K562 (cell line): ENCODE measurements around the gene SERF2. TPM values are rescaled to one million over a fixed set of nuclear protein-coding genes. Genes with fewer than 3 reads are reported as not detected.

Experiments
- C11orf30 ChIP-seq: fragments of 450-650 bp; IDR thresholded peaks from 2 replicates; pipeline ENCODE4 v1.6.1; 2016; ENCODE audit warnings: low read depth, mild to moderate bottlenecking
- CBFA2T3 ChIP-seq: fragments of 450-650 bp; IDR thresholded peaks from 2 replicates; pipeline ENCODE4 v1.6.1; 2017
- GABPB2 ChIP-seq: fragments of 250-450 bp; sonication (Bioruptor Pico); conservative IDR thresholded peaks from 2 replicates; pipeline ENCODE4 v1.5.1; 2021; ENCODE audit warnings: mild to moderate bottlenecking
- LEF1 ChIP-seq: fragments of 450-650 bp; IDR thresholded peaks from 2 replicates; pipeline ENCODE4 v1.6.1; 2016; ENCODE audit warnings: mild to moderate bottlenecking
- SMARCE1 ChIP-seq: fragments of 450-650 bp; IDR thresholded peaks from 2 replicates; pipeline ENCODE4 v1.7.1; 2016; ENCODE audit warnings: mild to moderate bottlenecking
- SP1 ChIP-seq: sonication (generic); formaldehyde crosslinking; IDR thresholded peaks from 2 replicates; pipeline ENCODE4 v1.8.1; 2022; ENCODE audit warnings: mild to moderate bottlenecking, missing genetic modification reagents
- TEAD4 ChIP-seq, 2 experiments: sonication (generic) in 1 of 2; formaldehyde crosslinking in 1 of 2; IDR thresholded peaks; 2 replicates each; pipeline versions ENCODE4 v1.6.1 to v1.8.0; 2012 to 2022; ENCODE audit warnings: borderline replicate concordance in 1 of 2, inconsistent platforms in 1 of 2, low read length in 1 of 2, mild to moderate bottlenecking in 1 of 2, missing genetic modification reagents in 1 of 2
- ZNF551 ChIP-seq: fragments of 250-450 bp; sonication (Bioruptor Pico); IDR thresholded peaks from 2 replicates; pipeline ENCODE4 v1.5.0; 2021; ENCODE audit warnings: mild to moderate bottlenecking, moderate library complexity
- ZNF668 ChIP-seq: fragments of 250-450 bp; sonication (Bioruptor Pico); IDR thresholded peaks from 2 replicates; pipeline ENCODE4 v1.8.0; 2022; ENCODE audit warnings: mild to moderate bottlenecking, inconsistent platforms
- polyA plus RNA-seq, 8 experiments: library from polyadenylated mRNA; depleted of rRNA in 4 of 8; stranded (reverse) in 5 of 8; unstranded in 3 of 8; fragments of >200 nt; fragmentation: Nextera tagmentation in 2 of 8; fragmentation: Illumina TruSeq in 1 of 8; extraction: Ambion mirVana in 2 of 8; extraction: Trizol in 1 of 8; gene quantifications; 2 replicates each; pipeline versions ENCODE4 v1.2.1 to v1.2.3, GENCODE V29; 2011 to 2014; ENCODE audit warnings: inconsistent platforms in 1 of 8, missing spikeins in 1 of 8
- total RNA-seq, 7 experiments: library from RNA; depleted of rRNA in 6 of 7; stranded (reverse); fragments of >200 nt in 6 of 7; fragmentation: Illumina TruSeq in 2 of 7; extraction: Trizol in 2 of 7; gene quantifications; 2 replicates each; pipeline versions ENCODE4 v1.2.1 to v1.2.3, GENCODE V29; 2011 to 2021; ENCODE audit warnings: low replicate concordance in 1 of 7
- TF ChIP-seq, protein P1 (sequence below): fragments of 450-650 bp; IDR thresholded peaks from 2 replicates; pipeline ENCODE4 v1.7.0; 2016; ENCODE audit warnings: borderline replicate concordance
- TF ChIP-seq, protein P2 (sequence below): fragments of 450-650 bp; IDR thresholded peaks from 2 replicates; pipeline ENCODE4 v1.6.1; 2016; ENCODE audit warnings: antibody characterized with exemption
- TF ChIP-seq, protein P3 (sequence below): sonication (generic); formaldehyde crosslinking; IDR thresholded peaks from 2 replicates; pipeline ENCODE4 v1.8.0; 2022; ENCODE audit warnings: mild to moderate bottlenecking, missing genetic modification reagents
- TF ChIP-seq, protein P4 (sequence below): sonication (generic); formaldehyde crosslinking; IDR thresholded peaks from 2 replicates; pipeline ENCODE4 v1.8.0; 2023; ENCODE audit warnings: missing genetic modification reagents, mild to moderate bottlenecking, borderline replicate concordance

SERF2 gene
- total and polyA plus RNA-seq, 9 of the 15 experiments (the other 6 are each of a cell fraction or from before 2014, with no cell fraction given) = 497 to 3,360 (median 867) TPM

DNA sequence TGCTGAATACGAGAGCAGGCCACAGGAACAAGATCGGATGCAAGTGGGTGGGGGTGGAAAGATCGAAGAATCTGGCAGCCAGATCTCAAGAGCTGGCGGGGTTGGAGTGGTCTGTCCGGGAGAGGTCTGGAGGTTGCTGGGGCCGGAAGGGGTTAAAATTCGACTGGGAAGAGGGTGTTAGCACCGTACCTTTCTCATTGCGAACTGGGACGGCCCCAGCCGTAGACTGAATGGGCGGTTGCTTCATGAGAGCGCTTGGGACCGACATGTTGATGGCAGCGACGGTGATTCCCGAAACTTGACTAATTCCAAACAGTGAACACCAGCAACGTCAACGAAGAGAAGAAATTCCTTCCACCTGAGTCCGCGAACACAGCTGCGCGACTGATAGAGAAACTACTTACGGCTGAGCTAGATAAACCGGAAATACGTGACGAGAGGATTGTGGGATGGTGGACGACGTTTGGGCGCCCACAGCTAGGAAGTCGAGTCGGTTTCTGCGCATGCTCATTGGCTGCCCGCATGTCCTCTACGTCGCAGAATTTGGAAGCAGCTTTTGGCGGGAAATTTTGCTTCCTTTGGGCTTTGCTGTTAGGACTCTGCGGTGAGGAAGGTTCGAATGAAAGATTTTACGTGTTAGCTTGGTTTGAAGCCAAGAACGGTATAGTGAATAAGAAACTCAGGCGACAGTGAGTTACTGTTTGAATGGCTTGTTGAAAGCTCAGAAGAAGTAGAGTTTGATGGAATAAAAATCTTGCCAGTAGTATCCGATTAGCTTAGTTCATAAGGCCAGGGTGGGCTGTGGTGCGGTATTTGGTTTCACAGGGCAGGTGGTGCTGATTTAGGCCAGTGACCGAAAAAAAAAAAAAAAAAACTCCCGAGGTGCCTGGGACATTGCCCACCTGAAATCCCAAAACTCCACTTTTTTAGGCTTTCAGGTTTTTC is 32.5 kb downstream of the SERF2 start, which contains the start of gene MFAP1 (continued):
- TF ChIP-seq GABPB2 (no peak), LEF1 (0 out of 2 replicates have a peak, but pooled peaks have one; percentile 48), C11orf30 (peak; percentile 81), ZNF551 (CRISPR knock-in tag) (no peak), ZNF668 (CRISPR knock-in tag) (no peak), SMARCE1 (0 out of 2 replicates have a peak, but pooled peaks have one; percentile 57), SP1 (CRISPR knock-in tag) (peak; percentile 86), CBFA2T3 (peak; percentile 55), TEAD4 (IDR thresholded peaks at IDR 0.05; ENCODE audit: low read length) (peak; percentile 77), TEAD4 (CRISPR knock-in tag; IDR thresholded peaks at IDR 0.05; ENCODE audit: borderline replicate concordance) (no peak)
- TF ChIP-seq, protein P1, sequence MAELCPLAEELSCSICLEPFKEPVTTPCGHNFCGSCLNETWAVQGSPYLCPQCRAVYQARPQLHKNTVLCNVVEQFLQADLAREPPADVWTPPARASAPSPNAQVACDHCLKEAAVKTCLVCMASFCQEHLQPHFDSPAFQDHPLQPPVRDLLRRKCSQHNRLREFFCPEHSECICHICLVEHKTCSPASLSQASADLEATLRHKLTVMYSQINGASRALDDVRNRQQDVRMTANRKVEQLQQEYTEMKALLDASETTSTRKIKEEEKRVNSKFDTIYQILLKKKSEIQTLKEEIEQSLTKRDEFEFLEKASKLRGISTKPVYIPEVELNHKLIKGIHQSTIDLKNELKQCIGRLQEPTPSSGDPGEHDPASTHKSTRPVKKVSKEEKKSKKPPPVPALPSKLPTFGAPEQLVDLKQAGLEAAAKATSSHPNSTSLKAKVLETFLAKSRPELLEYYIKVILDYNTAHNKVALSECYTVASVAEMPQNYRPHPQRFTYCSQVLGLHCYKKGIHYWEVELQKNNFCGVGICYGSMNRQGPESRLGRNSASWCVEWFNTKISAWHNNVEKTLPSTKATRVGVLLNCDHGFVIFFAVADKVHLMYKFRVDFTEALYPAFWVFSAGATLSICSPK = no peak
- TF ChIP-seq, protein P2, sequence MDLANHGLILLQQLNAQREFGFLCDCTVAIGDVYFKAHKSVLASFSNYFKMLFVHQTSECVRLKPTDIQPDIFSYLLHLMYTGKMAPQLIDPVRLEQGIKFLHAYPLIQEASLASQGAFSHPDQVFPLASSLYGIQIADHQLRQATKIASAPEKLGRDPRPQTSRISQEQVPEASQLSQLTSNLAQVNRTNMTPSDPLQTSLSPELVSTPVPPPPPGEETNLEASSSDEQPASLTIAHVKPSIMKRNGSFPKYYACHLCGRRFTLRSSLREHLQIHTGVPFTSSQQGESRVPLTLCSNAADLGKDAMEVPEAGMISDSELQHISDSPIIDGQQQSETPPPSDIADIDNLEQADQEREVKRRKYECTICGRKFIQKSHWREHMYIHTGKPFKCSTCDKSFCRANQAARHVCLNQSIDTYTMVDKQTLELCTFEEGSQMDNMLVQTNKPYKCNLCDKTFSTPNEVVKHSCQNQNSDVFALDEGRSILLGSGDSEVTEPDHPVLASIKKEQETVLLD = peak; percentile 91
- TF ChIP-seq, protein P3, sequence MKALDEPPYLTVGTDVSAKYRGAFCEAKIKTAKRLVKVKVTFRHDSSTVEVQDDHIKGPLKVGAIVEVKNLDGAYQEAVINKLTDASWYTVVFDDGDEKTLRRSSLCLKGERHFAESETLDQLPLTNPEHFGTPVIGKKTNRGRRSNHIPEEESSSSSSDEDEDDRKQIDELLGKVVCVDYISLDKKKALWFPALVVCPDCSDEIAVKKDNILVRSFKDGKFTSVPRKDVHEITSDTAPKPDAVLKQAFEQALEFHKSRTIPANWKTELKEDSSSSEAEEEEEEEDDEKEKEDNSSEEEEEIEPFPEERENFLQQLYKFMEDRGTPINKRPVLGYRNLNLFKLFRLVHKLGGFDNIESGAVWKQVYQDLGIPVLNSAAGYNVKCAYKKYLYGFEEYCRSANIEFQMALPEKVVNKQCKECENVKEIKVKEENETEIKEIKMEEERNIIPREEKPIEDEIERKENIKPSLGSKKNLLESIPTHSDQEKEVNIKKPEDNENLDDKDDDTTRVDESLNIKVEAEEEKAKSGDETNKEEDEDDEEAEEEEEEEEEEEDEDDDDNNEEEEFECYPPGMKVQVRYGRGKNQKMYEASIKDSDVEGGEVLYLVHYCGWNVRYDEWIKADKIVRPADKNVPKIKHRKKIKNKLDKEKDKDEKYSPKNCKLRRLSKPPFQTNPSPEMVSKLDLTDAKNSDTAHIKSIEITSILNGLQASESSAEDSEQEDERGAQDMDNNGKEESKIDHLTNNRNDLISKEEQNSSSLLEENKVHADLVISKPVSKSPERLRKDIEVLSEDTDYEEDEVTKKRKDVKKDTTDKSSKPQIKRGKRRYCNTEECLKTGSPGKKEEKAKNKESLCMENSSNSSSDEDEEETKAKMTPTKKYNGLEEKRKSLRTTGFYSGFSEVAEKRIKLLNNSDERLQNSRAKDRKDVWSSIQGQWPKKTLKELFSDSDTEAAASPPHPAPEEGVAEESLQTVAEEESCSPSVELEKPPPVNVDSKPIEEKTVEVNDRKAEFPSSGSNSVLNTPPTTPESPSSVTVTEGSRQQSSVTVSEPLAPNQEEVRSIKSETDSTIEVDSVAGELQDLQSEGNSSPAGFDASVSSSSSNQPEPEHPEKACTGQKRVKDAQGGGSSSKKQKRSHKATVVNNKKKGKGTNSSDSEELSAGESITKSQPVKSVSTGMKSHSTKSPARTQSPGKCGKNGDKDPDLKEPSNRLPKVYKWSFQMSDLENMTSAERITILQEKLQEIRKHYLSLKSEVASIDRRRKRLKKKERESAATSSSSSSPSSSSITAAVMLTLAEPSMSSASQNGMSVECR (CRISPR knock-in tag) = peak; percentile 74; the same call in 1 of the 2 replicates
- TF ChIP-seq, protein P4, sequence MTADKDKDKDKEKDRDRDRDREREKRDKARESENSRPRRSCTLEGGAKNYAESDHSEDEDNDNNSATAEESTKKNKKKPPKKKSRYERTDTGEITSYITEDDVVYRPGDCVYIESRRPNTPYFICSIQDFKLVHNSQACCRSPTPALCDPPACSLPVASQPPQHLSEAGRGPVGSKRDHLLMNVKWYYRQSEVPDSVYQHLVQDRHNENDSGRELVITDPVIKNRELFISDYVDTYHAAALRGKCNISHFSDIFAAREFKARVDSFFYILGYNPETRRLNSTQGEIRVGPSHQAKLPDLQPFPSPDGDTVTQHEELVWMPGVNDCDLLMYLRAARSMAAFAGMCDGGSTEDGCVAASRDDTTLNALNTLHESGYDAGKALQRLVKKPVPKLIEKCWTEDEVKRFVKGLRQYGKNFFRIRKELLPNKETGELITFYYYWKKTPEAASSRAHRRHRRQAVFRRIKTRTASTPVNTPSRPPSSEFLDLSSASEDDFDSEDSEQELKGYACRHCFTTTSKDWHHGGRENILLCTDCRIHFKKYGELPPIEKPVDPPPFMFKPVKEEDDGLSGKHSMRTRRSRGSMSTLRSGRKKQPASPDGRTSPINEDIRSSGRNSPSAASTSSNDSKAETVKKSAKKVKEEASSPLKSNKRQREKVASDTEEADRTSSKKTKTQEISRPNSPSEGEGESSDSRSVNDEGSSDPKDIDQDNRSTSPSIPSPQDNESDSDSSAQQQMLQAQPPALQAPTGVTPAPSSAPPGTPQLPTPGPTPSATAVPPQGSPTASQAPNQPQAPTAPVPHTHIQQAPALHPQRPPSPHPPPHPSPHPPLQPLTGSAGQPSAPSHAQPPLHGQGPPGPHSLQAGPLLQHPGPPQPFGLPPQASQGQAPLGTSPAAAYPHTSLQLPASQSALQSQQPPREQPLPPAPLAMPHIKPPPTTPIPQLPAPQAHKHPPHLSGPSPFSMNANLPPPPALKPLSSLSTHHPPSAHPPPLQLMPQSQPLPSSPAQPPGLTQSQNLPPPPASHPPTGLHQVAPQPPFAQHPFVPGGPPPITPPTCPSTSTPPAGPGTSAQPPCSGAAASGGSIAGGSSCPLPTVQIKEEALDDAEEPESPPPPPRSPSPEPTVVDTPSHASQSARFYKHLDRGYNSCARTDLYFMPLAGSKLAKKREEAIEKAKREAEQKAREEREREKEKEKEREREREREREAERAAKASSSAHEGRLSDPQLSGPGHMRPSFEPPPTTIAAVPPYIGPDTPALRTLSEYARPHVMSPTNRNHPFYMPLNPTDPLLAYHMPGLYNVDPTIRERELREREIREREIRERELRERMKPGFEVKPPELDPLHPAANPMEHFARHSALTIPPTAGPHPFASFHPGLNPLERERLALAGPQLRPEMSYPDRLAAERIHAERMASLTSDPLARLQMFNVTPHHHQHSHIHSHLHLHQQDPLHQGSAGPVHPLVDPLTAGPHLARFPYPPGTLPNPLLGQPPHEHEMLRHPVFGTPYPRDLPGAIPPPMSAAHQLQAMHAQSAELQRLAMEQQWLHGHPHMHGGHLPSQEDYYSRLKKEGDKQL (CRISPR knock-in tag) = no peak
